GM19324 (cell line): Measurements from ENCODE around the gene PPP1R3C.

Experiments
- ATAC-seq: cut with Tn5 transposase; IDR thresholded peaks from one replicate; pipeline ENCODE4 v1.9.1; 2021; ENCODE audit warnings: mild to moderate bottlenecking, moderate library complexity; ENCODE audit not compliant: unreplicated experiment, low FRiP score

PPP1R3C gene

GRCh38 chr10:91630625-91631024, 2.2 kb downstream of the PPP1R3C start:
- no peak for ATAC-seq

DNA sequence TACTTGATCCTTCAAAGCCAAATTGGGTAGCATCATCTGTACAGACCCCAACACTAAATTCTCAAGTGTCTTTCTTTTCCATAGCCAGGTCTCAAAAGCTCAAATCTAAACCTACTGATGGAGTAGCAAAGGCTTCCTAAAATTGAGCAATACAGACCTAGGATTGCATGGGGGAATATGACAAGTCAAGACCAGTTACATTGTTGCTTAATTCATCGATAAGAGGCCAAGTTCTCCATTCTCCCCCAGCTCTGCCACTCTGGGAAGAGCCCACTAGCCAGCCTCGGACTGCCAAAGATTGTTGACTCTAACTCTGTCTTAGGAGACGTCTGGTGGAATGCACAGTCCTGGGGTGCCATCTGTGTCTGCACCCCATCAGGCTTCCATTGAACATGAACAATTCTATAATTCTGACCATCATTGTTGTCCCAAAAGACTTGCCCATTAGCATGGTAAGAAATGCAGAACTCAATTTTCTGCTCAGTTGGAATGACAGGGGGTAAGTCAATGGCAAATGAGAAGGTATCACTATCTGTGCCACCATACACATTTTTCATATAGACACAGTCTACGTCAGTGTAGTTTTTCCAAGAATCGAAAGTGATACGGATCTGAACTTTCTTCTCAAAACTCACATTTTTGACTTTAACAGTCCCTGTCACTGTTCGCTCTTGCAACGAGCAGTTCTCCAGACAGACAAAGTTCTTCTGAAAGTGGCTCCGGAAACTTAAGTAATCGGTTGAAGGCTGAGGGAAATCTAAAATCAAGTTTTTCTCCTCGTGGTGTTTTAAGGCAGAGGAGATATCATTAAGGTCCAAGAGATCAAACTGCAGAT, 2.9 kb downstream of the PPP1R3C start:
- ATAC-seq: no peak

GRCh38 chr10:91628383-91628782, 4.5 kb downstream of the PPP1R3C start:
- ATAC-seq: no peak

- ATAC-seq: no peak
Observed at GRCh38 chr10:91627344-91628102, 5.3 kb downstream of the PPP1R3C start.

GRCh38 chr10:91626936-91627335, 5.9 kb downstream of the PPP1R3C start:
- no peak for ATAC-seq

- no peak for ATAC-seq
Observed at GRCh38 chr10:91624633-91625032, 8.2 kb downstream of the PPP1R3C start.

- no peak for ATAC-seq
Observed at GRCh38 chr10:91622601-91623000, 10.3 kb downstream of the PPP1R3C start.

DNA sequence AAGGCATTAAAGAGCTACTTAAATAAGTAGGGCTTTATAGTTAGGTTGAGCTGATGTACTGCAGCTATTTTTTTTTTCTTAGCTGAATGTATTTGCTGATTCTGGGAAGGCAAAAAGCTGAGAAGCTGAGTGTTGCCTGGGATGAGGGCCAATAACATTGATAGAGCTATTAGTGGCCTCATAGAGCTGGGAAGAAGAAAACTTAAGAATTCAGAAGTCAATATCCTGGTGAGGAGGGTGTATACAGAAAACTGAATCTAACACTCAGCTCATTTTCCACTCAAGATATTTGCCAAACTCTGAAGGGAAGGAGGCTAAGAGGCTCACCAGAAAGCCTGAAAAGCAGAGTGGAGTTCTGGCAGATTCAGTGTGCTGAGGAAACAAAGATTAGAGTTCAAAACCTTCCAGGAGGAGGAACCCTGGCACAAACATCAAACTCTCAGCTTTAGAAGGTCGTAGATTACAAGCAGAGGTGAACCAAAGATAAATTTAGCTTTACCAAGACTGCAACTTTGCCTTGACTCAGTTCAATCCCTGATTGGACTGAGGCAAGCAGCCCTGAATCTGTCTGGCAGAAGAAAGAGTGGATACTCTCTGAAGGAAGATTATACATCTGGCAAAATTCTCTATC, 11.3 kb downstream of the PPP1R3C start:
- no peak for ATAC-seq

GRCh38 chr10:91617072-91617609, 15.7 kb downstream of the PPP1R3C start:
- no peak for ATAC-seq

GRCh38 chr10:91616137-91616536, 16.7 kb downstream of the PPP1R3C start:
- ATAC-seq: no peak

- ATAC-seq: no peak
Observed at GRCh38 chr10:91614225-91614624, 18.6 kb downstream of the PPP1R3C start.

DNA sequence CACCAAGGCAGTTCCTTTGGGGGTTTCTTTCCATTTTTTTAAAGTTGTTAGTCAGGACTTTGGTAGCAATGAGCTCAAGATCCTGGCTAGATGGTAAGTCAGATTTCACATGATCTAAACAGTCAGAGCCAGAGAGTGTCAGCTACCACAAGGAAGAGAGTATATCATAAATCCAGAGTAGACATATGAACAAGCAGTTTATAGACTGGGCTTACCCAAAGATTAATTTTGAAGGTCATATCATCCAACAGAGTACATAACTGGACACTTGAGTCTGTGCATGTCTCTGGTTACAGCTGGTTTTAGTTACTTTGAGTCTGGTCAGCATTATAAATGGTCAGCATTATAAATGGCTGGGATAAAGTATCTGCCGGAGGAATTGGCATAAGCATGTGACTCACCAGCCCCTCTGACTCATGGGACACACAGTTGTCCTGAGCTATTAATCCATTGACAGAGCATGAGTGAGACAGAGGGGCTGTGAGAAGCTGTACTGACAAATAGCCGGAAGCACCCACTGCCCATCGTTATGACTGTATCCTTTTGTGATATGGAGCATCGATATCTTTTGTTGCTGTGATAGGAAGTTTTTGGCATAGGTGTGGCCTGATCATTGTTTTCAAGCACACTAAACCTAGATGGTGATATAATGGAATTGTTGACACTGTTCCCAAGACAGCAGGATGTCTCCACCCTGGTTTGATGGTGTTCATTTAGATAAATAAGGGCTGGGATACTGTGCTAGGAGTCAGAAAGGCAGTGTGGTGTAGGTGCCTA, 19.3 kb downstream of the PPP1R3C start:
- ATAC-seq: no peak

DNA sequence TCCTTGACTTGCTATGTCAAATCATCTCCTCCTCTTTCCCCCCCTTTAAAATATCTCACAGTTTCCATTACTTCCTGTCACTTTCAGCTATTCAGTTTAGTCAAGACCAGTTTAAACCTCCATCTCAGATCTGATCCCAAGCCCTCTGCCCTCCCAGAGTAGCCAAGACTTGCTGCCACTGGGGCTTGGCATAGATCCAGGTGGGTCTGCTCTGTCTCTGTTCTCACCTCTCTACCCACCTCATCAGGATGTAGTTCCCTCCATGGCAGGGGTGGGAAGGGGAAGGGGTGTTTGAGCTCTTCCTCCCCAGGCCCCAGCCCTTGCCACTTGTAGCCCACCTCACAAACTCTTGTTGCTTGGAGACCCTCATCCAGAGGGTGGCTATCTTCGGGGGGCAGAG, 22.0 kb downstream of the PPP1R3C start:
- no peak for ATAC-seq

DNA sequence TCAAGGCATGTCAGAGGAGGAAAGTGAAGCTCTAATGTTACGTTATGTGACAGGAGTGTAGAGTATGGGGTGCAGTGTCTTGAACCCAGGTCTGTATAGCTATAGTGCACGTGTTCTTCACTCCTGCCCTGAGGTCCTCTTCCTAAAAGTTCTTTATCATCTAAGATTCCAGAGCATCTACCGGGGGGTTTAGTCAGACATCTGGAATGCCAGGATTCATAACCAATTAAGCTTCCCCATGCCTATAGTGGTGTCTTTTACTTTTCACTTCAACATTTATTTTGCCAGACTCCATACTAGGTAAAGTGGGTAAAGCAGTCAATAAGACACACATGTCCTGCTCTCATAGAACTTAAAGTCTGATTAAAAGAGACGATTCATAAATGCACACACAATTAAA, 22.4 kb downstream of the PPP1R3C start:
- ATAC-seq: no peak

- ATAC-seq: no peak
Observed at GRCh38 chr10:91607646-91608403, 25.0 kb downstream of the PPP1R3C start.

GRCh38 chr10:91605968-91606367, 26.9 kb downstream of the PPP1R3C start:
- ATAC-seq: no peak

DNA sequence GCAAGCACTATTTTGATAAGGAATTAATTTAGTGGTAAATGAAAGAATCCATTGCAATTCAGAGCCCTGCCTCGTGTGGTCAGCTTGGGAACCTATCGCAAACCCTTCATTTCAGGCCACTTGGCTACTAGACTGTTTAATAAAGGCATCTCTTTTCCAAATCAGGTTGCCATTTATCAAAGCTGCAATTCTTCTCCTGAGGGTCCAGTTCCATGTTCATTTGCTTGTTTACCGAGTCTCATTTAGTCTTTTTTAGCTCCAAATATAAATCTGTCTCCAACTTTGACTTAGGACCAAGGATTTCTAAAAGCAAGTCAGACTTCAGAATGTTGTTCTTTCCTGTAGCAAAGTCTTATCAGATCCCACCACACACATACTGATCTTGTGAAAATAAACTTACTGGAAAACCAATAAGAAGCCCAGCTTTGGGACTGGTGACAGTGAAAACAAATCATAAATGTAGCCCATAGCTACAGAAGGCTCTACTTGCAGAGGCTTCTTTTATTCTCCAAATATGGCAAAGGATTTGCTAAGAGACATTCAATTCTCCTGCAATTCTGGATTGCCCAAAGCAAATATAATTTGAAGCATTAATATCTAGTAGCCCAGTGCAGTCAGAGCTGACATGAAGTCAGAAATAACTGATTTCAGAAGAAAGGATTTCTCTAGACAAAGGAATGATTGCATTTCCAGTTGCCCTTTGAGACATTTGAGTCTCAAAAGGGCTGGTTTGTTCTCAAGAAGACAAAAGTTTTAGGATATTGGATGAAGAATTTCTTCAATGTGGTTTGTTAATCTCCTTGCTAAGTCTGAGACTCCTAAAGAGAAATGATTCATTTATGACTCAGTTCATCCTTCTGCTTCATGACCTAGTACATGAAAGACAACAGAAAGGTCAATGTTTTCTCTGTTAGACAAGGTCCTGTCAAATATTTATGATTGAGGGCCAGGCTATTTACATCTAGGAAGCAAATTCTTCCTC, 28.0 kb downstream of the PPP1R3C start:
- no peak for ATAC-seq

- ATAC-seq: no peak
Observed at GRCh38 chr10:91603931-91604331, 28.9 kb downstream of the PPP1R3C start.
